Testis (tissue), 3 donors: Measurements from ENCODE around the gene CMKLR1. TPM values are rescaled to one million over a fixed set of nuclear protein-coding genes. Genes with fewer than 3 reads are reported as not detected.

ENCODE experiments used
- DNase-seq: peaks from one replicate; pipeline ENCODE4 v3.0.0-alpha.2; 2019
- H3K27ac ChIP-seq, 2 donors: fragments of 200-600 bp; sonication (generic); one replicate each; pipeline ENCODE4 v1.5.1; 2019
- H3K27me3 ChIP-seq: fragments of 200-600 bp; sonication (generic); one replicate; pipeline ENCODE4 v1.5.1; 2019
- H3K36me3 ChIP-seq: fragments of 200-600 bp; sonication (generic); one replicate; pipeline ENCODE4 v1.5.1; 2017; ENCODE audit warnings: low read depth; ENCODE audit errors: missing control alignments
- H3K4me1 ChIP-seq: fragments of 200-600 bp; sonication (generic); one replicate; pipeline ENCODE4 v1.5.1; 2019
- H3K4me3 ChIP-seq, 2 donors: fragments of 200-600 bp; sonication (generic); one replicate each; pipeline ENCODE4 v1.5.1; 2017 to 2019
- H3K9me3 ChIP-seq: fragments of 200-600 bp; sonication (generic); one replicate; pipeline ENCODE4 v1.5.1; 2017
- POLR2A ChIP-seq: fragments of 450-650 bp; IDR thresholded peaks from one replicate; pipeline ENCODE4 v1.6.1; 2017; ENCODE audit warnings: antibody characterized with exemption, mild to moderate bottlenecking, moderate library complexity
- WGBS, 2 donors: methylation state at CpG; one replicate each; pipeline ENCODE4 v1.1.5; 2018; 5-methylcytosine and 5-hydroxymethylcytosine counted together
- intact Hi-C: fragments of 100-400 bp; cut with DNase I; formaldehyde crosslinking; loops from one replicate; pipeline ENCODE4 v1.15.1; 2023; ENCODE audit warnings: low total_unique reads
- polyA plus RNA-seq: library from polyadenylated mRNA; stranded (reverse); fragments of 350-450 nt; fragmentation: Illumina TruSeq; extraction: RNeasy Lipid Tissue Mini Kit (QIAGEN cat#74804); gene quantifications from one replicate; pipeline ENCODE4 v1.2.3, GENCODE V29; 2014; ENCODE audit warnings: low read depth, low replicate concordance; ENCODE audit not compliant: insufficient read depth
- total RNA-seq, 2 donors: library from RNA; depleted of rRNA; stranded (reverse); fragments of >200 nt; gene quantifications; one replicate each; pipeline ENCODE4 v1.2.3, GENCODE V29; 2016
- TF ChIP-seq, protein P1 (sequence below), 3 experiments: fragments of 450-650 bp in 2 of 3; fragments of 200-600 bp in 1 of 3; sonication (generic) in 1 of 3; IDR thresholded peaks; one replicate each; pipeline ENCODE4 v1.5.1; 2016 to 2019; ENCODE audit warnings: antibody characterized with exemption in 3 of 3, mild to moderate bottlenecking in 2 of 3, moderate library complexity in 1 of 3

CMKLR1 gene
- total and polyA plus RNA-seq, 3 donors from 2014 or later: 2.4 to 9.5 (median 4.8) TPM

- intact Hi-C loops: no loop called here
- Histone ChIP-seq H3K4me3 (no peak overlapping the region), H3K27ac (no peak overlapping the region), H3K36me3 (no peaks in the 10 kb centered on the region), H3K27me3 (no peaks in the 10 kb centered on the region), H3K9me3 (no peaks in the 10 kb centered on the region), H3K4me1 (no peaks in the 10 kb centered on the region)
- WGBS, 2 donors: 75 to 81% methylated on average over 10 of the region's 10 CpGs
- no peak for DNase-seq
- TF ChIP-seq POLR2A: no peak
- TF ChIP-seq, protein P1, sequence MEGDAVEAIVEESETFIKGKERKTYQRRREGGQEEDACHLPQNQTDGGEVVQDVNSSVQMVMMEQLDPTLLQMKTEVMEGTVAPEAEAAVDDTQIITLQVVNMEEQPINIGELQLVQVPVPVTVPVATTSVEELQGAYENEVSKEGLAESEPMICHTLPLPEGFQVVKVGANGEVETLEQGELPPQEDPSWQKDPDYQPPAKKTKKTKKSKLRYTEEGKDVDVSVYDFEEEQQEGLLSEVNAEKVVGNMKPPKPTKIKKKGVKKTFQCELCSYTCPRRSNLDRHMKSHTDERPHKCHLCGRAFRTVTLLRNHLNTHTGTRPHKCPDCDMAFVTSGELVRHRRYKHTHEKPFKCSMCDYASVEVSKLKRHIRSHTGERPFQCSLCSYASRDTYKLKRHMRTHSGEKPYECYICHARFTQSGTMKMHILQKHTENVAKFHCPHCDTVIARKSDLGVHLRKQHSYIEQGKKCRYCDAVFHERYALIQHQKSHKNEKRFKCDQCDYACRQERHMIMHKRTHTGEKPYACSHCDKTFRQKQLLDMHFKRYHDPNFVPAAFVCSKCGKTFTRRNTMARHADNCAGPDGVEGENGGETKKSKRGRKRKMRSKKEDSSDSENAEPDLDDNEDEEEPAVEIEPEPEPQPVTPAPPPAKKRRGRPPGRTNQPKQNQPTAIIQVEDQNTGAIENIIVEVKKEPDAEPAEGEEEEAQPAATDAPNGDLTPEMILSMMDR (IDR thresholded peaks at IDR 0.05): no peak
These were observed 5.0 kb downstream of the CMKLR1 start for GRCh38 chr12:108333898-108334699.

DNA sequence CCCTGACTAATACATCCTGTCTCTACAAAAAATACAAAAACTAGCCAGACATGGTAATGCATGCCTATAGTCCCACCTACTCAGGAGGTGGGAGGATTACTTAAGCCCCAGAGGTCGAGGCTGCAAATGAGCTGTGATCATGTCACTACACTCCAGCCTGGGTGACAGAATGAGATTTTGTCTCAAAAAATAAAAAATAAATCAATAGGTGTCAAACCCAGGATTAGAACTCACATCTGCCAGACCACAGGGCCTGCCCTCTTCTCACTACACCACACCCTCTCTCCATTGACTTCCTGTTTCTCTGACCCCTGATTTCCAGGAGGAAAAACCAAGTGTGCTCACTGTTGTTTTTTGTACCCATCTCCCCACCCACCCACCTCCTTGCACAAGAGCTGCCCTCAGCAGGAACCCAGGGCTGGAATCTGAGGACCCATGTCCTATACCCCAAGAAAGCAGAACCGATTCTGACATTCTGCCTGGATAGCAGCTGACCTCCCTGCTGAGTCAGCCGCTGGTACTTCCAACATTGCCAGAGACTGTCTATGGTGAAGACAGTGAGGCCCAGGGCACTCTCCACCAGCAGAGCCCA, 6.2 kb downstream of the CMKLR1 start:
- no peak for TF ChIP-seq POLR2A
- TF ChIP-seq, protein P1 (IDR thresholded peaks at IDR 0.05): no peak
- peak; percentile 35 for DNase-seq
- WGBS, 2 donors: 44 to 64% methylated on average over 3 of the region's 3 CpGs
- Histone ChIP-seq H3K9me3 (no peaks in the 10 kb centered on the region), H3K4me1 (peaks cover 6% of the 10 kb centered on the region), H3K27ac (no peak overlapping the region), H3K4me3 (no peak overlapping the region), H3K27me3 (no peaks in the 10 kb centered on the region), H3K36me3 (no peaks in the 10 kb centered on the region)
- intact Hi-C loops: no loop called here

DNA sequence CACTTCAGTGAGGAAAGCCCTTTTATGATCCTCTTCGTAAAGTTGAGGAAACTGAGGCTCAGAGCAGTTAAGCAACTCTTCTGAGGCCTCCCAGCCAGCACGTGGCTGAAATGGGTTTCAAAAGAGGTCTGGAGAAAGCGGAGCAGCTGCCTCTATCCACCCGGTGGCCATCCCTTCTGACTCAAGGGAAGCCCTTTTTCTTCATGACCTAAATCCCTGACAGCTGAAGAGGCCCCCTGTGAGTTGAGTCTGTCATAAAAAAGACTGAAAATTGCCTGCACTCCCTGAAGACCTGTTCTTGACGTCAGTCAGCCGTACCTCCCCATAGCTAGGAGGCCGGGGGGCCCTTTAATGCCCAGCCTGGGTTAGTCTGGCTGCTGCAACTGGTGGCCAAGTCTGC, 10.7 kb downstream of the CMKLR1 start:
- H3K36me3 ChIP-seq: no peaks in the 10 kb centered on the region
- H3K4me3 ChIP-seq: no peak overlapping the region
- intact Hi-C loops: no loop called here
- H3K27me3 ChIP-seq: no peaks in the 10 kb centered on the region
- no peaks in the 10 kb centered on the region for H3K9me3 ChIP-seq
- DNase-seq: no peak
- TF ChIP-seq, protein P1 (IDR thresholded peaks at IDR 0.05): no peak
- no peak for TF ChIP-seq POLR2A
- H3K4me1 ChIP-seq: peaks cover 10% of the 10 kb centered on the region
- 81% methylated on average over 7 of the region's 7 CpGs for WGBS, 2 donors
- H3K27ac ChIP-seq: peak overlapping the region in 1 of 2 donors; percentile 53

DNA sequence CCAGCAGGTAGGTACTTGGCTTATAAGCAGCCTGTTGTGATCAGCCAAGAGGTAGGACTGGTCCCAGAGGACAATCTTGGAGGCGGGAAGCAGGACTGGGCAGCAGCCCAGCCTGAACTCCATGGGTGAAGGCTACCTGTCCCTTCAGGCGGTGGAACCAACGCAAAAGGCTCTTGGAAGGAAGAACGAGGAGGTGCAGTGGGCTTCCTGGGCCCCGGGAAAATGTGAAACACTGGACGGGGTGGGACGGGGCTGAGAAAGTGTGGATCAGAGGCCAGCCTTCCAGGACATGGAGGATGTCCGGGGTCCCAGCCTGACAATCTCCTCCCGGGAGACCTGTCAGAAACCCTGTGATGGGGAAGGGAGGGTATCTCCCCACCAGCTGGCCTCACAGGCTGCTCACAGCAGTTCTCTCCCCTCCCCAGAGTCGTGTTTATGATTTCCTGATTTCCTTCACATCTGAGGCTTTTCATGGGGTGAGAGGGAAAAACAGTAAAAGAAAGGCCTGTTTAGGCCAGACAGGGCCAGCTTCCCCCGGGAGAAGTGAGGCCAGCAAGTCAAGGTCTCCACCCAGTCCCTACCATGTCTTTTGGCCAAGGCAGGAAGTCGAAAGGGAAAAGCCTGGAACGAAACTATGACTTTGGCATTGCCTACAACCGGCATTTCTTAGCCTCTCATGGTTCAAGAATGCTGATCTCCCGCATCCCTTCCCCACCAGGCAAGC, 11.3 kb downstream of the CMKLR1 start:
- TF ChIP-seq POLR2A: no peak
- TF ChIP-seq, protein P1 (IDR thresholded peaks at IDR 0.05): no peak
- Histone ChIP-seq H3K27ac (peak overlapping the region in 1 of 2 donors; percentile 53), H3K36me3 (no peaks in the 10 kb centered on the region)

More for the DNA sequence above, 11.3 kb downstream of the CMKLR1 start:
- H3K9me3 ChIP-seq: no peaks in the 10 kb centered on the region
- H3K4me3 ChIP-seq: no peak overlapping the region
- H3K4me1 ChIP-seq: peaks cover 10% of the 10 kb centered on the region
- no peak for DNase-seq
- 49 to 68% methylated on average over 12 to 15 of the region's 15 CpGs for WGBS, 2 donors
- no peaks in the 10 kb centered on the region for H3K27me3 ChIP-seq
- intact Hi-C loops: no loop called here
